ENCODE results near the gene USP40.
A peak's percentile ranks its signal among the peaks of the same experiment; 100 is the strongest.

USP40 gene

DNA sequence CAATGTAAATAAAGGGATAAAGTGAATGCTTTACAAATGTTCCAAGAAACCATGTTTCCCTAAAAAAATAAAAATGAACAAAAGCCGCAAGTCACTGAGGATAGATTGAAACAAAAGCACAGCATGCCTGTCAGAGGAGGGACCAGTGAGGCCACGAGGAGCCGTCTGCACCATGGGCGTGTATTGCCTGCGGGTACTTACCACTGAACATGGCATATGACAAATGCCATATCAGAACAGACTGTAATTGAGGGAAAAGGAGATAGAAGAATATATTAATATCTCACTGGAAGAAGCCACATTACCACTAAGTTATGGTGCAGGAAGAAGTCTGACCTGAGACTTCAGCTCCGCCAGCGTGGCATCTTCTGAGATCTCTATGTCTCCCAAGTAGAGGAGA lies 75.8 kb downstream of the USP40 start:
- H3K4me3 ChIP-seq (ENCODE audit: control insufficient read depth, low read depth, low read length), result no peak overlapping the region
- DNase-seq (ENCODE audit: low read depth), result no peak
- TF ChIP-seq, protein P1, sequence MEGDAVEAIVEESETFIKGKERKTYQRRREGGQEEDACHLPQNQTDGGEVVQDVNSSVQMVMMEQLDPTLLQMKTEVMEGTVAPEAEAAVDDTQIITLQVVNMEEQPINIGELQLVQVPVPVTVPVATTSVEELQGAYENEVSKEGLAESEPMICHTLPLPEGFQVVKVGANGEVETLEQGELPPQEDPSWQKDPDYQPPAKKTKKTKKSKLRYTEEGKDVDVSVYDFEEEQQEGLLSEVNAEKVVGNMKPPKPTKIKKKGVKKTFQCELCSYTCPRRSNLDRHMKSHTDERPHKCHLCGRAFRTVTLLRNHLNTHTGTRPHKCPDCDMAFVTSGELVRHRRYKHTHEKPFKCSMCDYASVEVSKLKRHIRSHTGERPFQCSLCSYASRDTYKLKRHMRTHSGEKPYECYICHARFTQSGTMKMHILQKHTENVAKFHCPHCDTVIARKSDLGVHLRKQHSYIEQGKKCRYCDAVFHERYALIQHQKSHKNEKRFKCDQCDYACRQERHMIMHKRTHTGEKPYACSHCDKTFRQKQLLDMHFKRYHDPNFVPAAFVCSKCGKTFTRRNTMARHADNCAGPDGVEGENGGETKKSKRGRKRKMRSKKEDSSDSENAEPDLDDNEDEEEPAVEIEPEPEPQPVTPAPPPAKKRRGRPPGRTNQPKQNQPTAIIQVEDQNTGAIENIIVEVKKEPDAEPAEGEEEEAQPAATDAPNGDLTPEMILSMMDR (conservative IDR thresholded peaks at IDR 0.05; ENCODE audit: control insufficient read depth, insufficient read depth, low read depth, low read length), result no peak

DNA sequence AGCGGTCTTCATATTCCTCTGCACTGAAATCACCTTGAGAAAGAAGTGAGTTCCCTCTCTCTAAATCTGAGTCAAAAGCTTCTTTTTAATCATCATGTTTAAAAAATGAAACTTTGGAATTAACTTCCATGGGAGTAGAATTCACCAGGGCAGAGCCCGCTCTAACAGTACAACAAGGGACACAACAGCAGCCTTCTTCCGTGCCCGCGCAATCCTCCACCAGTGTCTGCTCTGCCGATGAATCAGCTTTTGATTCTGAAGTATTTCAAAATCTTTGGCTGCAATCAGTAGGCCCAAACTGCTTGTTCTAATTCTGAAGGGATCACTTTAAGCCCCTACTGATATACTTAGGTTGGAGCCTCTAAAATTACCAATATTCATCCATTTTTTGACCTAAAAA lies 76.9 kb downstream of the USP40 start:
- no peak overlapping the region for H3K4me3 ChIP-seq (ENCODE audit: control insufficient read depth, low read depth, low read length)
- TF ChIP-seq, protein P1 (conservative IDR thresholded peaks at IDR 0.05; ENCODE audit: control insufficient read depth, insufficient read depth, low read depth, low read length), result no peak
- DNase-seq (ENCODE audit: low read depth), result peak; percentile 54

DNA sequence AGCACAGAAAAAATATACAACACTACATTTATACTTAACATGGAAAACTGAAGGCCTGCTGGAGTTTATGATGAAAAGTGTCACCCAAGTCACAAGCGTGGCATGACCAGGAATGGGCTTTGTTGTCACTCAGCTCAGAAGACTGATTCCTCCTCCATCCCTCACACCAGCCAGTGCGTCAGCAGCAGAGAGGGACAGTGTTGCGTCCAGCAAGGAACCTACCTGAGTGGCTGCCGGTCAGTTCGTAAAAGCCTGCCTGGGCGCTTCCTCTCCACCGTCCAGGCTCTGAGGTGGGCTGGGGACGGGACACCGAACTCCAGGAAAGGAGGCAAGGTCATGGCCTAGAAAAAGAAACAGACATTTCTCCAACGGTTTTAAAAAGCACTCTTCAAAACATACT lies 77.4 kb downstream of the USP40 start:
- H3K4me3 ChIP-seq (ENCODE audit: control insufficient read depth, low read depth, low read length), result no peak overlapping the region
- TF ChIP-seq, protein P1 (conservative IDR thresholded peaks at IDR 0.05; ENCODE audit: control insufficient read depth, insufficient read depth, low read depth, low read length), result no peak
- DNase-seq (ENCODE audit: low read depth), result no peak

DNA sequence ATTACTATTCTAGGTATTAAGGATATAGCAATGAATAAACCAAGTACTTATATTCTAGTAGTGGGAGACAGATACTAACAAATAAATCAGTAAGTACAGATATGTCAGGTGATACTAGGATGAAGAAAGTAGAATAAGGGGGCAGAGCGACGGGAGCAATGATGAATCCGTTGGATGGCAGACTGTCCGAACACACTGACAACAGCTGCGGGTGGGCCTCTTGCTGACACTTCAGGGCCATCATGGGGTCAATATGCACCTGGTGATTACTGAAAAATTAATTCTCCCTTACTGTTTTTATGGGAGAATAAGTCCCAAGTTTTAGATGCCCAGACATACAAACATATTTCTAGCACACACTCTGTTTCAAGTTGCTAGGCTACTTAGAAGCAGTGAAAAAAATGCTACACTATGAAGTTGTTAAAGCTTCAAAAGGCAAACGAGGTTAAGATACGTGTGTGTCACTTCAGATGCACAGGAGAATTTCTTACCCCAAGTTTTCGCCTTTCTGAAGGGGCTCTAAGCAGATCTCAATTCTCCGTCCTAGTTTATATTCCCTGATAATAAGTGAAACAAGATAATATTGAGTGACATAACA lies 78.7 kb downstream of the USP40 start:
- no peak for DNase-seq (ENCODE audit: low read depth)
- H3K4me3 ChIP-seq (ENCODE audit: control insufficient read depth, low read depth, low read length), result no peak overlapping the region
- TF ChIP-seq, protein P1 (conservative IDR thresholded peaks at IDR 0.05; ENCODE audit: control insufficient read depth, insufficient read depth, low read depth, low read length), result no peak

DNA sequence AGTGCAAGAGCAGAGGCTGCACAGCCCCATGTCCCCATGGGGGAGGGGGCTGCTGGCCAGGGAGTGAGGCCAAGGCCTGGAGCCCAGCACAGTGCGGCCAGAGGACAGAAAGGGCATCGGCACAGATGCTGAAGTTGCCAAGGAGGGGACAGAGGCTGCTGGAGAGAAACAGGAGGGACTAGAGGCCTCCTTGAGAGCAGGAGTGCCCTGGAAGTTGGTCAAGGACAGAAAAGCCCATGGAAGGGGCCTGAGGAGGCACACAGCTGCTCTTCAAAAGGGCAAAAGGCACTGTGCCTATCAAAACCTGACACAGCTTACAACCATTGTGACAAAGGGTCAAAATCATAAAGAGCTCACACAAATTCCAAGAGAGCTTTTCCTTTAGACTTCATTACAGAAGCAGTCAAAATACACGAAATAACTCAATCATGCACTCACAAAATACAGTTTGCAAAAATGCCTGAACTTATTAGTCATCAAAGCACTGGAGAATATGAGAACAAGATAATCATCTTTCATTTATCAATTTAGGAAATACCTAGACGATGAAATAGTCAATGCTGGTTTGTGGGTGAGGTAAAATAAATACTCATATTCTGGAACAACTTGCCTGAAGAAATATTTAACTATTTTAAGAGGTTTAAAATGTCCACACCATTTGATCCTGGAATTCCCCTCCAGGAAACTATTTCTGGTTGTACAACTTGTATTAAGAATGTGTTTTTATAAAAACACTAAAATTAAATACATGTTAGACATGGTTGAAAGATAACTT lies 79.6 kb downstream of the USP40 start:
- TF ChIP-seq, protein P1 (conservative IDR thresholded peaks at IDR 0.05; ENCODE audit: control insufficient read depth, insufficient read depth, low read depth, low read length), result no peak
- DNase-seq (ENCODE audit: low read depth), result peak; percentile 65
- no peak overlapping the region for H3K4me3 ChIP-seq (ENCODE audit: control insufficient read depth, low read depth, low read length)

DNA sequence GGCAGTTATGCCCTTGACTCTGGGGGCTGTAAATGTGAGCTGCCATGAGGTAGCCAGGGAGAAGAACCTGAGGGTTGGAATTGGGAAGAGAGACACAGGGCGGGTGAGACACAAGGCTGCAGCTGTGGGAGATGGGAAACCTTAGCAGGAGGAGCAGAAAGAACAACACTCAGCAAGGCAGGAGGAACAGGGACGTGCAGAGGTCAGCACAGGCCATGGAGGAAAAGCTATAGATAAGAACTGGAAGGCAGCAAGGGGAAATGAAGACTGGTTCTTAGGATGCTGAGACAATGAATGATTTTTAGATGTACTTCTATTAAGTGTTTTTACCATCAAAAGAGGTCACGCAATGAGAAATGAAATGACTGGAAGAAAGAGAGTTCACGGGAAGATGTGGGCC lies 80.2 kb downstream of the USP40 start:
- H3K4me3 ChIP-seq (ENCODE audit: control insufficient read depth, low read depth, low read length), result no peak overlapping the region
- TF ChIP-seq, protein P1 (conservative IDR thresholded peaks at IDR 0.05; ENCODE audit: control insufficient read depth, insufficient read depth, low read depth, low read length), result no peak
- no peak for DNase-seq (ENCODE audit: low read depth)

All from fibroblast of mammary gland (primary cell).